ENCODE results near the gene MPHOSPH6.
"Not testable (repeated sequence)": the region's sequence is repeated elsewhere in the genome, so short reads cannot be mapped to it uniquely, and the experiment has no call there.

MPHOSPH6 gene

GRCh38 chr16:82169861-82170845 is at the start of gene MPHOSPH6:
MPHOSPH6 (minus strand) TSS chr16:82170224; CDS start chr16:82170175, 49 bp downstream.
- DNase-seq (ENCODE audit: low read depth in 2 of 2): peak; percentile 82

GRCh38 chr16:82219298-82219697 is 49.3 kb upstream of the MPHOSPH6 start:
- DNase-seq (ENCODE audit: low read depth in 2 of 2): no peak

GRCh38 chr16:82209314-82209713 is 39.3 kb upstream of the MPHOSPH6 start:
- DNase-seq (ENCODE audit: low read depth in 2 of 2): not testable (repeated sequence)

GRCh38 chr16:82203198-82203597 is 33.2 kb upstream of the MPHOSPH6 start:
- DNase-seq (ENCODE audit: low read depth in 2 of 2): no peak

GRCh38 chr16:82201926-82202325 is 31.9 kb upstream of the MPHOSPH6 start:
- no peak for DNase-seq (ENCODE audit: low read depth in 2 of 2)

- no peak for DNase-seq (ENCODE audit: low read depth in 2 of 2)
These were observed 31.3 kb upstream of the MPHOSPH6 start for GRCh38 chr16:82201351-82201750.

- DNase-seq (ENCODE audit: low read depth in 2 of 2): no peak
These were observed 29.2 kb upstream of the MPHOSPH6 start for GRCh38 chr16:82199209-82199608.

- DNase-seq (ENCODE audit: low read depth in 2 of 2): no peak
These were observed 27.7 kb upstream of the MPHOSPH6 start for GRCh38 chr16:82197540-82198240.

- no peak for DNase-seq (ENCODE audit: low read depth in 2 of 2)
These were observed 26.0 kb upstream of the MPHOSPH6 start for GRCh38 chr16:82195917-82196494.

- DNase-seq (ENCODE audit: low read depth in 2 of 2): no peak
These were observed 24.1 kb upstream of the MPHOSPH6 start for GRCh38 chr16:82194086-82194485.

- DNase-seq (ENCODE audit: low read depth in 2 of 2): peak in 1 of 2 experiments; percentile 6
These were observed 22.6 kb upstream of the MPHOSPH6 start for GRCh38 chr16:82192665-82193064.

- DNase-seq (ENCODE audit: low read depth in 2 of 2): no peak
These were observed 20.4 kb upstream of the MPHOSPH6 start for GRCh38 chr16:82190386-82190785.

GRCh38 chr16:82187829-82188228 is 17.8 kb upstream of the MPHOSPH6 start:
- no peak for DNase-seq (ENCODE audit: low read depth in 2 of 2)

- no peak for DNase-seq (ENCODE audit: low read depth in 2 of 2)
These were observed 15.0 kb upstream of the MPHOSPH6 start for GRCh38 chr16:82185012-82185411.

- no peak for DNase-seq (ENCODE audit: low read depth in 2 of 2)
These were observed 14.2 kb upstream of the MPHOSPH6 start for GRCh38 chr16:82184213-82184612.

- DNase-seq (ENCODE audit: low read depth in 2 of 2): no peak
These were observed 13.0 kb upstream of the MPHOSPH6 start for GRCh38 chr16:82183004-82183397.

GRCh38 chr16:82182266-82183003 is 12.4 kb upstream of the MPHOSPH6 start:
- no peak for DNase-seq (ENCODE audit: low read depth in 2 of 2)

- no peak for DNase-seq (ENCODE audit: low read depth in 2 of 2)
These were observed 11.6 kb upstream of the MPHOSPH6 start for GRCh38 chr16:82181461-82182185.

- no peak for DNase-seq (ENCODE audit: low read depth in 2 of 2)
These were observed 8.3 kb upstream of the MPHOSPH6 start for GRCh38 chr16:82178352-82178751.

- no peak for DNase-seq (ENCODE audit: low read depth in 2 of 2)
These were observed 7.5 kb upstream of the MPHOSPH6 start for GRCh38 chr16:82177555-82177954.

- DNase-seq (ENCODE audit: low read depth in 2 of 2): no peak
These were observed 6.2 kb upstream of the MPHOSPH6 start for GRCh38 chr16:82176204-82176603.
